GM23338 (cell line): ENCODE results near the gene RIOK2.

Experiments
- CREB1 ChIP-seq: fragments of 250-450 bp; sonication (Bioruptor Pico); IDR thresholded peaks from 2 replicates; pipeline ENCODE4 v1.5.0; 2020; ENCODE audit warnings: low read depth, mild to moderate bottlenecking, moderate library complexity
- ETS1 ChIP-seq: IDR thresholded peaks from 2 replicates; pipeline ENCODE4 v1.6.1; 2016; ENCODE audit warnings: antibody characterized with exemption
- EZH2 ChIP-seq: fragments of 200-600 bp; sonication (generic); IDR thresholded peaks from one replicate; pipeline ENCODE4 v1.8.0; 2017; ENCODE audit warnings: antibody characterized with exemption, mild to moderate bottlenecking, low read depth; ENCODE audit not compliant: unreplicated experiment
- EZH2phosphoT487 ChIP-seq: fragments of 200-600 bp; sonication (generic); IDR thresholded peaks from one replicate; pipeline ENCODE4 v1.8.1; 2018; ENCODE audit warnings: antibody characterized with exemption; ENCODE audit not compliant: unreplicated experiment
- POLR2AphosphoS5 ChIP-seq: IDR thresholded peaks from 2 replicates; pipeline ENCODE4 v1.6.1; 2016; ENCODE audit warnings: antibody characterized with exemption, low read depth
- REST ChIP-seq: IDR thresholded peaks from one replicate; pipeline ENCODE4 v1.6.1; 2018; ENCODE audit warnings: antibody characterized with exemption; ENCODE audit not compliant: unreplicated experiment
- STAT1 ChIP-seq: IDR thresholded peaks from one replicate; pipeline ENCODE4 v1.6.1; 2016; ENCODE audit warnings: antibody characterized with exemption; ENCODE audit not compliant: unreplicated experiment
- TF ChIP-seq, protein P1 (sequence below), 2 experiments: fragments of 200-600 bp in 1 of 2; sonication (generic) in 1 of 2; conservative IDR thresholded peaks; 2 replicates each; pipeline versions ENCODE4 v1.5.1 to v1.6.1; 2016 to 2017; ENCODE audit warnings: antibody characterized with exemption in 2 of 2, low read depth in 2 of 2, mild to moderate bottlenecking in 2 of 2, moderate library complexity in 1 of 2

DNA sequence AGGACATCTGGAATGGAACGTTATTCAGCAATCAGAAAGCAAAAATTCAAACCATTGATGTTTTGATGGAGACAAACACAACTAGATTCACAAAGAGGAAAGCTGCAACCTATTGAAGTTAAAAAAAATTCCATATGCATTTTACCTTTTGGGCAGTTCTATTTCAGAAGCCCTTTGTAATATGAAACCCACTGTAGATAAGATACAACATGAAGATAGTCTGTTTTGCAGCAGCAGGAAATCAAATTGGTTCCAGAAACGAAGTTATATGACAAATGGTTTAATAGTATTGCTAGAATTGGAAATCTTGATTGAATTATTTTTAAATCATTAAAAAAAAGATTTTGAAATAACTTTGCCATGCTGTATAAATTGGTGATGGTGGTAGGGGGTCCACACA lies 41.5 kb downstream of the RIOK2 start:
- TF ChIP-seq EZH2phosphoT487 (no peak), POLR2AphosphoS5 (no peak), REST (no peak), CREB1 (no peak), STAT1 (no peak), EZH2 (no peak), ETS1 (no peak)
- TF ChIP-seq, protein P1, sequence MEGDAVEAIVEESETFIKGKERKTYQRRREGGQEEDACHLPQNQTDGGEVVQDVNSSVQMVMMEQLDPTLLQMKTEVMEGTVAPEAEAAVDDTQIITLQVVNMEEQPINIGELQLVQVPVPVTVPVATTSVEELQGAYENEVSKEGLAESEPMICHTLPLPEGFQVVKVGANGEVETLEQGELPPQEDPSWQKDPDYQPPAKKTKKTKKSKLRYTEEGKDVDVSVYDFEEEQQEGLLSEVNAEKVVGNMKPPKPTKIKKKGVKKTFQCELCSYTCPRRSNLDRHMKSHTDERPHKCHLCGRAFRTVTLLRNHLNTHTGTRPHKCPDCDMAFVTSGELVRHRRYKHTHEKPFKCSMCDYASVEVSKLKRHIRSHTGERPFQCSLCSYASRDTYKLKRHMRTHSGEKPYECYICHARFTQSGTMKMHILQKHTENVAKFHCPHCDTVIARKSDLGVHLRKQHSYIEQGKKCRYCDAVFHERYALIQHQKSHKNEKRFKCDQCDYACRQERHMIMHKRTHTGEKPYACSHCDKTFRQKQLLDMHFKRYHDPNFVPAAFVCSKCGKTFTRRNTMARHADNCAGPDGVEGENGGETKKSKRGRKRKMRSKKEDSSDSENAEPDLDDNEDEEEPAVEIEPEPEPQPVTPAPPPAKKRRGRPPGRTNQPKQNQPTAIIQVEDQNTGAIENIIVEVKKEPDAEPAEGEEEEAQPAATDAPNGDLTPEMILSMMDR (conservative IDR thresholded peaks at IDR 0.05; ENCODE audit: low read depth in 2 of 2), result no peak
